ENCODE measurements around the gene STK10.
A peak's percentile ranks its signal among the peaks of the same experiment; 100 is the strongest.

Gene STK10

DNA sequence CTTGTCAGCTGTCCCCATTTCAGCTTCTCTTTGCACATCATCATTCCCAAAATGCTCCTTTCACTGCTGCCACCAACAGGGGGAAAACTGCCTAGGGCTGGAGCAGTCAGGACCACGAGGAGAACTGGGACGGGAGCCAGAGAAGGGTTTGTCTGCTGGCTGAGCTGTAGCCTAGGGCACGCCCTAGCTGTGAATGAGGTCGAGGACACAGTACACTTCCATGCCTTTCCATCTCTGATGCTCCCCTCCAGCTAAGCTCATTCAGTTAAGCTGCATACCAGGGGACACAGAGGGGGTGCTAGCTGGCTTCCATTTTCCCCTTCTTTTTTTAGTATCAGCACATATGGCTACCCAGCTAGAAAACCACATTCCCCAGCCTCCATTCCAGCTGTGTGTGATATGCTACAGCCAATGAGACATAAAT is 64.7 kb downstream of the STK10 start:
- Histone ChIP-seq H3K27me3 (ENCODE audit: control insufficient read depth, insufficient read depth, low read length) (no peaks in the 10 kb centered on the region), H3K4me1 (ENCODE audit: control insufficient read depth, insufficient read depth, low read length) (no peaks in the 10 kb centered on the region), H3K9me3 (ENCODE audit: control insufficient read depth, low read length) (no peaks in the 10 kb centered on the region), H3K36me3 (ENCODE audit: control insufficient read depth, insufficient read depth, low read length) (peaks cover 3% of the 10 kb centered on the region), H3K9ac (ENCODE audit: low read length) (no peak overlapping the region), H3K4me3 (ENCODE audit: low read length) (no peak overlapping the region)

DNA sequence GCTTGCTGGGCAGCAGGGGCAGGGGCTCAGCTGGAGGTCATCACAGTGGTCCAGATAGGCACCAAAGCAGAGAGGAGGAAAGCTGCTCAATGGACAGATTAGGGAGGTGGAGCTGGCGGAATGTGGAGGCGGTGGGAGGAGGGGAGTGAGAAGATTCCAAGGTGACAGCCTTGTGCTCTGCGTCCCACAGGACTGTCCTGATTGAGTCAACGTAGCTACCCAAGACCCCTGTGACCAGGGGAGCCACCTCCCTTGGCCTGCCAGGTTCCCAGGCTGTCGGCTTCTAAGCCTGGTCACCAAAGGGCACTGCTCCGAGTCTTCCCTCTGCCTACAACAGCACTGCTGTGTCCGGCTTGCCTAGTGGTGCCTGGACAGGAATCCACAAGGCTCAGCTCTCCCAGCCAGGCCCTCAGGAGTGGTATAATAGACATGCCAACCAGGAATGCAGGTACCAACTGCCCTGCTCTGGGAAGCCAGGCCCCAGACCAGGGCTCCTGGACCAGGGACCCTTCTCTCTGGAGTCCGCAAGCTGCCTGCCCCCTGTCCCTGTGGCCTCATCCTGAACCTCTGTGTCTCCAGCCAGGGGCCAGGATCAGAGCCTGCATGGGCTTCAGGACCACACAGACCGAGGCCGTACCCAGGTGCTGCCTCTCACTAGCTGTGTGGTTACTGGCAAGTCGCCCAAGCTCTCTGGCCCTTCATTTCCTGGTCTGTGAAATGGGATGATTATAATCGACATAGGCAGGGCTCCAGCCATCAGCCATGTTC is 67.9 kb downstream of the STK10 start:
- Histone ChIP-seq H3K9ac (ENCODE audit: low read length) (no peak overlapping the region), H3K4me1 (ENCODE audit: control insufficient read depth, insufficient read depth, low read length) (no peaks in the 10 kb centered on the region), H3K9me3 (ENCODE audit: control insufficient read depth, low read length) (no peaks in the 10 kb centered on the region), H3K4me3 (ENCODE audit: low read length) (no peak overlapping the region), H3K36me3 (ENCODE audit: control insufficient read depth, insufficient read depth, low read length) (no peaks in the 10 kb centered on the region), H3K27me3 (ENCODE audit: control insufficient read depth, insufficient read depth, low read length) (no peaks in the 10 kb centered on the region)

DNA sequence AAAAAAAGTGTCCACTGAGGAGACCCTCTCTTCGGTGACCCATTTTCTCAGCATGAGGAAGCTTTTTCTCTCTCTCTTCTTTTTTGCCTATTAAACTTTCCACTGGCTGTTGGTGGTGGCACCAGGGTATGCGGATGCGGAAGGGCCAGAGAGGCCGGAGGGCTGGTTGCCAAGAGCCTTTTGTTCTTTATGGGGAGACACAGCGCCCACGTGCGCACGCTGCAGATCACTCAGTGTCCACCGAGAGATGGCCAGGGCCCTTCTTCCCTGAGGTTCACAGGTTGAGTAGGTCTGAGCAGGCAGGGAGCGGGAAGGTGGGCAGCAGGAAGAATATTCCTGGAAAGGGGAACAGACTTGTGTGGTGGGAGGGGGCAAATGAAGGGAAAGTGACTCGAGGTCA is 69.1 kb downstream of the STK10 start:
- Histone ChIP-seq H3K9me3 (ENCODE audit: control insufficient read depth, low read length) (no peaks in the 10 kb centered on the region), H3K27me3 (ENCODE audit: control insufficient read depth, insufficient read depth, low read length) (no peaks in the 10 kb centered on the region), H3K36me3 (ENCODE audit: control insufficient read depth, insufficient read depth, low read length) (no peaks in the 10 kb centered on the region), H3K9ac (ENCODE audit: low read length) (no peak overlapping the region), H3K4me1 (ENCODE audit: control insufficient read depth, insufficient read depth, low read length) (no peaks in the 10 kb centered on the region), H3K4me3 (ENCODE audit: low read length) (no peak overlapping the region)

DNA sequence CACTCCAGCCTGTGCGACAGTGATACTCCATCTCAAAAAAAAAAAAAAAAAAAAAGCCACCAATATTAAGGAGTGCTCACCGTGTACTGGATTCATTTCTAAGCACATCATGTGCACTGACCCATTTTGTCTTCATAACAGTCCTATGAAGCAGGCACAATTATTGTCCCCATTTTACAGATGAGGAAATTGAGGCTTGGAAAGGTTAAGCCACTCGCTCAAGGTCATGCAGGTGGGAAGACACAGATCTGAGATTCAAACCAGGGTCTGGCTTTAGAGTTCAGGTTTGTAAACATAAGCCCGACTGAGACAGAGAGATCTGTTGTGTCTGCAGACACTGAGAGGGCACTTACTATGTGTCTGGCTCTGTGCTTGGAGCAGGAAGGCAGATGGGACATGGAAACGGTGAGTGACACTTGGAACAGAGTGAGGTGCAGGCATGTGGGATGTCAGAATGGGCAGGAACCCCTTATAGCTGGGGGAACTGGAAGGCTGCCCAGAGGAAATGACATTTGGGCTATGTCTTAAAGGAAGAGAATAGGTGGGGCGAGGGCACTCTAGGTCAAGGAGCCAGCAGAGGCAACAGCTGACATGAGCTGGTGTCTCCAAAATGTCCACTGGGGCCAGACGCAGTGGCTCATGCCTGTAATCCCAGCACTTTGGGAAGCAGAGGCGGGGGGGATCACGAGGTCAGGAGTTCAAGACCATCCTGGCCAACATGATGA is 69.9 kb downstream of the STK10 start:
- H3K4me1 ChIP-seq (ENCODE audit: control insufficient read depth, insufficient read depth, low read length), result no peaks in the 10 kb centered on the region
- no peak overlapping the region for H3K4me3 ChIP-seq (ENCODE audit: low read length)
- no peaks in the 10 kb centered on the region for H3K36me3 ChIP-seq (ENCODE audit: control insufficient read depth, insufficient read depth, low read length)

DNA sequence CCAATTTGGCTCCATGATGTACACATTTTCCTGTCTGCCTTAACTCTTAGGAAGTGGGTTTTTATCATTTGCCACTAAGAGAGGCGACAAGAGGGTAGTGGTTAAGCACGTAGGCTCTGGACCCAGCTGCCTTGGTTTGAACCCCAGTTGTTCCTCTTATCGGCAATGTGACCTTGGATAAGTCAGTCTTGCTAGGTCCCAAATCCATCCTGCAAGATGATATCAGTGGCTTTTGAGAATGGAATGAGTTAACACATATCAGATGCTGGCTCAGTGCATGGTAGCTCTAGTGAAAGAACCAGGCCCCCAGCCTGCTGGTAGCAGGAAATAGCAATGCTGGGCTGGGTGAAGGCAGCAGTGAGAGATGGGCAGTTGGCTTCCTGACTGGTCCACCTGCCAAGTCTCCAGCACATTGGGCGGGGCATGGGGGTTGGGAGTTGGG is 72.5 kb downstream of the STK10 start:
- H3K9ac ChIP-seq (ENCODE audit: low read length), result no peak overlapping the region
- H3K36me3 ChIP-seq (ENCODE audit: control insufficient read depth, insufficient read depth, low read length), result no peaks in the 10 kb centered on the region
- no peaks in the 10 kb centered on the region for H3K9me3 ChIP-seq (ENCODE audit: control insufficient read depth, low read length)
- H3K4me1 ChIP-seq (ENCODE audit: control insufficient read depth, insufficient read depth, low read length), result peaks cover 14% of the 10 kb centered on the region
- no peaks in the 10 kb centered on the region for H3K27me3 ChIP-seq (ENCODE audit: control insufficient read depth, insufficient read depth, low read length)
- no peak overlapping the region for H3K4me3 ChIP-seq (ENCODE audit: low read length)

More for the DNA sequence above, 69.9 kb downstream of the STK10 start:
- Histone ChIP-seq H3K9ac (ENCODE audit: low read length) (no peak overlapping the region), H3K9me3 (ENCODE audit: control insufficient read depth, low read length) (no peaks in the 10 kb centered on the region), H3K27me3 (ENCODE audit: control insufficient read depth, insufficient read depth, low read length) (no peaks in the 10 kb centered on the region)

DNA sequence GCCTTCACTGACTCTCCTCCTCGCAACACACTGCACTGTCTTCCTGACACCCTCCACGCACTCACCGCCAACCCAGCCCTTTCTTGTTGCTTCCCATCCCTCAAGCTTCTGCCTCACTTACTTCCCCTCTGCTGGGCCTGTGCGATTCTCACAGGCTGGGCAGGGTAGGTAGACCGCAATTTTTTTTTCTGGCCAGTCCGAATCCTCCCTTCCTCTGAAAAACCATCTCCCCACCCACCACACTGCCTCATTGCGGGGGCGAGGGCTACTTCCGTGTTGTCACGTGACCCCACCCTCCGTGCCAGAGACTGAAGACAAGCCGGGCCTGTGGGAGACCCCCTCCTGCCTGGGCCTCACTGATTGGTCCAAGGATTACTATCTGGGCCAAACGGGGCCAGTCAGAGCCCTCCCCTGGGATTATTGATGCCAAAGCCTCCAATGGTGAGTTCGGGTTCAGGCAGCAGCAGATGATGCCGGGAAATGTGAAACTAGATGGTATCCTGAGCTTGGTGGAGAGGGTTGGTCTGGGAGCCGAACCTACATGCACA is 73.1 kb downstream of the STK10 start:
- Histone ChIP-seq H3K4me1 (ENCODE audit: control insufficient read depth, insufficient read depth, low read length) (peaks cover 17% of the 10 kb centered on the region), H3K9me3 (ENCODE audit: control insufficient read depth, low read length) (no peaks in the 10 kb centered on the region), H3K27me3 (ENCODE audit: control insufficient read depth, insufficient read depth, low read length) (no peaks in the 10 kb centered on the region), H3K36me3 (ENCODE audit: control insufficient read depth, insufficient read depth, low read length) (no peaks in the 10 kb centered on the region), H3K4me3 (ENCODE audit: low read length) (no peak overlapping the region), H3K9ac (ENCODE audit: low read length) (no peak overlapping the region)

DNA sequence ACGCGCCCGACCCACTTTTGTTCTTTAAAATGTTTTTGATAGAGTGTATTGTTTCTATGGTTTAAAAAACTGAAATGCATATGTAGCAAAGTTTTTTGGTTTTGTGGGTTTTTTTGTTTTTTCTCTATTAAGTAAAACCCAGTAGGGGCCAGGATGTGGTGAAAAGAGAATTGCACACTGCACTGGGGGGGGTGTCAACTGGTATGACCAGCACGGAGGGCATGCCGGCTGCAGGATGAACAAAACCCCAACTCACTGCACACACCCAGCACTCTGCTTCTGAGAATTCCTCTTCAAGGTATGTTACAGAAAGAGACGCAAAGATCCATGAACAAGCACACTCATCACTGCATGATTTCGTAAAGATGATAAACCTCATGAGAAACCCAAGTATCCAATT is 75.0 kb downstream of the STK10 start:
- no peak overlapping the region for H3K9ac ChIP-seq (ENCODE audit: low read length)
- peaks cover 17% of the 10 kb centered on the region for H3K4me1 ChIP-seq (ENCODE audit: control insufficient read depth, insufficient read depth, low read length)
- no peak overlapping the region for H3K4me3 ChIP-seq (ENCODE audit: low read length)
- no peaks in the 10 kb centered on the region for H3K27me3 ChIP-seq (ENCODE audit: control insufficient read depth, insufficient read depth, low read length)
- no peaks in the 10 kb centered on the region for H3K36me3 ChIP-seq (ENCODE audit: control insufficient read depth, insufficient read depth, low read length)
- no peaks in the 10 kb centered on the region for H3K9me3 ChIP-seq (ENCODE audit: control insufficient read depth, low read length)

DNA sequence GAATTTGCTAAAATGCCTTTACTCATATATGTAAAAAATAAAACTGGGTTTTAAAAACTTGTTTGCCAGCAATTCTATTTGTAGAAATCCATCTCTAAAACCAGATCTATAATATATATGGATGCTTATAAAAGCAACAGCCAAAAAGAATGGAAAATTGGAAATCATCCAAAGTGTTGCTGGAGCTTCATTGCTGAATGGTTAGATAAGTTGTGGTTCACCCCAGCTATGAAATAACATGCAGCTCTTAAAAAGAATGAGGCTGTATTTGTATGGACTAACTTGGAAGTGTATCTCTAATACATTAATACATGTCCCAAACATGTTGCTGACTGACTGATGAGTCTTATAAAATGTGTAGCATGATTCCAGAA is 76.2 kb downstream of the STK10 start:
- no peaks in the 10 kb centered on the region for H3K9me3 ChIP-seq (ENCODE audit: control insufficient read depth, low read length)
- no peaks in the 10 kb centered on the region for H3K36me3 ChIP-seq (ENCODE audit: control insufficient read depth, insufficient read depth, low read length)
- H3K4me1 ChIP-seq (ENCODE audit: control insufficient read depth, insufficient read depth, low read length), result peaks cover 22% of the 10 kb centered on the region
- no peaks in the 10 kb centered on the region for H3K27me3 ChIP-seq (ENCODE audit: control insufficient read depth, insufficient read depth, low read length)
- no peak overlapping the region for H3K4me3 ChIP-seq (ENCODE audit: low read length)
- no peak overlapping the region for H3K9ac ChIP-seq (ENCODE audit: low read length)

DNA sequence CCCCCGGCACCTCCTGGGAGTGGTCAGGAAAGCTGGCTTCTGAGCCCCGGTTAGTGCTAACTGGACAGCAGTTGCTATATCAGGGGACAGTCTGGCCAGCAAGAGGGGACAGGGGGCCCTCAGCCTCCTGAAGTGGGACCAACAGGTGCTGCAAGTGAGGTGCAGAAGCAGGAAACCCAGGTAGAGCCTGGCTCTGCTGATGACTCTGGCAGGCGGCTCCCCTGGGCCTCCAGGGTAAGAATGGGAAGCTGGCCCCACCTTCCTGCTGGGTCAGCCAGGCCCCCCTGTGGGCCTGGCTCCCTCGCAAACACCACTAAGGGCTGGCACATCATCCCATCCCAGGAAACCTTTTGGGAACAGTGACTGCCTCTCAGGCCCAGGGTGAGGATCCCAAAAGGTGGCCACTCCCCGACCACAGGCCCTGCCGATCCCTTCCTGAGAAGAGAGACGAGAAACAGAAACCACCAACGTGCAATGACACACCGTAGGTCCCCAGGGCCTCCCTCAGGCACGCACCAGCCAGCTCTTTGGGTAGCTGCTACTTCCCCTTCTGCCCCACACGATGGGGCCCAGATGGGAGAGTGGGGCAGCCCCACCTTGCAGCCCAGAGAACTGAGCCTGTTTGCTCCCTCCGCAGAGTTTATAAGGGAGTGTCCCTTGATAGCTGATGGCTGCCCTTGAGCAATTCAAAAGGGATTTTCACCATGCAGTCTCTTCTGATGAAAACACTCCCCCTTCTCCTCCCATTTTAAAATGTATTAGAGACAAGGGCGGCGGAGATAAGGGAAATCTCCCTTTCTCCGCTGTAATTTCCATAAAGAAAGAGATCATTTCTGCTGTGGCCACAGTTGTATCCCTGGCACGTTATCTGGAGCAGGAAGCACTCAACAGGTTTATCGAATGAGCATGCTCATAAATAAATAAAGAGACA is 76.8 kb downstream of the STK10 start:
- H3K9ac ChIP-seq (ENCODE audit: low read length), result peak overlapping the region; percentile 66
- no peaks in the 10 kb centered on the region for H3K36me3 ChIP-seq (ENCODE audit: control insufficient read depth, insufficient read depth, low read length)
- no peaks in the 10 kb centered on the region for H3K9me3 ChIP-seq (ENCODE audit: control insufficient read depth, low read length)
- no peaks in the 10 kb centered on the region for H3K27me3 ChIP-seq (ENCODE audit: control insufficient read depth, insufficient read depth, low read length)
- peaks cover 27% of the 10 kb centered on the region for H3K4me1 ChIP-seq (ENCODE audit: control insufficient read depth, insufficient read depth, low read length)
- peak overlapping the region; percentile 44 for H3K4me3 ChIP-seq (ENCODE audit: low read length)

DNA sequence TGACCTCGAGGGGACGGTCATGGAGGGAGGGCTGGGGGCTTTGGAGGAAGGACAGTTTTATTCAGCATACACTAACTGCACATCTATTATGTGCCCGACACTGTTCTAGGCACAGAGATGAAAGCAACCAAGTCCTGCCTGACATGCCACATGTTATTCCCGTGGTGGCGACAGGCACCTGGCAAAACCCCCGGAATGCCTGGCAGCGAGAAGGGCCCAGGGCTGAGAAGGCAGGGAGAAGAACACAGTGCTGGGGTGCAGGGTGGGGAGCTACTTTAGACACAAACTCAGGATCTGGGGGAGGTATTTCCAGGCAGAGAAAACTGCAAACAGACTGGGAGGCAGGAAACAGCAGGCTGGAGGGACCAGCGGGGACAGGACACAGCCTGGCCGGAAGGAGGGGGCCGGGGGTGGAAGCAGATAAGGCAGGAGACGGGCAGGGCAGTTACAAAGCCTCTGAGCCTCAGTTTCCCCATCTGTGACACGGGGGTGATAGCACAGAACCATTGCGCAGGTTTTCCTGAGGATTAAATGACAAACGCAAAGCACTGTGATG is 77.7 kb downstream of the STK10 start:
- Histone ChIP-seq H3K27me3 (ENCODE audit: control insufficient read depth, insufficient read depth, low read length) (no peaks in the 10 kb centered on the region), H3K9me3 (ENCODE audit: control insufficient read depth, low read length) (no peaks in the 10 kb centered on the region), H3K4me1 (ENCODE audit: control insufficient read depth, insufficient read depth, low read length) (peaks cover 29% of the 10 kb centered on the region), H3K9ac (ENCODE audit: low read length) (peak overlapping the region; percentile 66), H3K36me3 (ENCODE audit: control insufficient read depth, insufficient read depth, low read length) (peaks cover 2% of the 10 kb centered on the region), H3K4me3 (ENCODE audit: low read length) (no peak overlapping the region)

DNA sequence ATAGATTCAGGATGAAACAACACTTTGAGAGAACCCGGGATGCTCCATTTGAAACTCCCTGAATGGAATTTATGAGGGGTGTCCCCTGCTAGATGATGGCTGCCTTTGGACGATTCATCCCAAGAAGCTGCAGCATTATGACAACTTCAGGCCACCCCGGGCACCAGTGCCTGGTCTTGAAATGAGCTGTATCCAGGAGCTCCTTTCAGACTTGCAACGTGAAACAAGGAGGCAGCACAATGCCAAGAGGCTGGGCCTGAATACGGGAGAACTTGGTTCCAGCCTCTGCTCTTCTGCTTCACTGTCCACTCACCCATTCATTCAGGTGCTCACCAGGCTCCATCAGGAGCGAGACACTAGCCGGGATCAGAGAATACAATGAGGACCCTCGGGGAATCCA is 78.3 kb downstream of the STK10 start:
- Histone ChIP-seq H3K4me1 (ENCODE audit: control insufficient read depth, insufficient read depth, low read length) (peaks cover 32% of the 10 kb centered on the region), H3K36me3 (ENCODE audit: control insufficient read depth, insufficient read depth, low read length) (peaks cover 5% of the 10 kb centered on the region), H3K4me3 (ENCODE audit: low read length) (no peak overlapping the region), H3K9ac (ENCODE audit: low read length) (no peak overlapping the region), H3K27me3 (ENCODE audit: control insufficient read depth, insufficient read depth, low read length) (no peaks in the 10 kb centered on the region), H3K9me3 (ENCODE audit: control insufficient read depth, low read length) (no peaks in the 10 kb centered on the region)
